GM12872 (cell line): ENCODE data around the gene CD300LB.

Source experiments
- TF ChIP-seq, protein P1 (sequence below): IDR thresholded peaks from 3 replicates; pipeline ENCODE4 v1.5.1; 2011; ENCODE audit warnings: low read depth, mild to moderate bottlenecking, low read length, moderate library complexity; ENCODE audit not compliant: insufficient read depth

CD300LB gene

DNA sequence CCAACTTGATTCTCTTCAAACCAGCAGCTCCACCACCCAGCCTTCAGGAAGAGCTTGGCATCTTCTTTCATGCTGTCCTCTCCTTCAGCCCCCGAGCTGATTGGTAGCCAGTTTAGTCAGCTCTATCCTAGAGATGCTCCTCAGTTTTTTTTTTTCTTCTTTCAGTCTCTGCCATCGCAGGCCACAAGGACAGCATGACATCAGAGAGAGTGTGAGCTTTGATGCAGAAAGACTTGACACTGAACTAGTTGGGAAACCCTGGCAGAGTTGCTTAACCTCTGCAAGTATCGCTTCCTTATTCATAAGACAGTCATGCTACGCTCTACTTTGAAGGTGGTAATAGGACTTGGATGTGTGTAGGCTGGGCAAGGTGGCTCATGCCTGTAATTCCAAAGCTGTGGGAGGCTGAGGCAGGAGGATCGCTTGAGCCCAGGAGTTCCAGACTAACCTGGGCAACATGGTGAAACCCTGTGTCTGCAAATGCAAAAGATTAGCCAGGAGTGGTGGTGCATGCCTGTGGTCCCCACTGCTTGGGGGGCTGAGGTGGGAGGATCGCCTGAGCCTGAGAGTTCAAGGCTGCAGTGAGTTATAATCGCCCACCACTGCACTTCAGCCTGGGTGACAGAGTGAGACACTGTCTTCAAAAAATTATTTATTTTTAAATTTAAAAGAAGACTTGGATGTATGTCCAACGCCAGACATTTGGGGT is 2.6 kb downstream of the CD300LB start:
- TF ChIP-seq, protein P1, sequence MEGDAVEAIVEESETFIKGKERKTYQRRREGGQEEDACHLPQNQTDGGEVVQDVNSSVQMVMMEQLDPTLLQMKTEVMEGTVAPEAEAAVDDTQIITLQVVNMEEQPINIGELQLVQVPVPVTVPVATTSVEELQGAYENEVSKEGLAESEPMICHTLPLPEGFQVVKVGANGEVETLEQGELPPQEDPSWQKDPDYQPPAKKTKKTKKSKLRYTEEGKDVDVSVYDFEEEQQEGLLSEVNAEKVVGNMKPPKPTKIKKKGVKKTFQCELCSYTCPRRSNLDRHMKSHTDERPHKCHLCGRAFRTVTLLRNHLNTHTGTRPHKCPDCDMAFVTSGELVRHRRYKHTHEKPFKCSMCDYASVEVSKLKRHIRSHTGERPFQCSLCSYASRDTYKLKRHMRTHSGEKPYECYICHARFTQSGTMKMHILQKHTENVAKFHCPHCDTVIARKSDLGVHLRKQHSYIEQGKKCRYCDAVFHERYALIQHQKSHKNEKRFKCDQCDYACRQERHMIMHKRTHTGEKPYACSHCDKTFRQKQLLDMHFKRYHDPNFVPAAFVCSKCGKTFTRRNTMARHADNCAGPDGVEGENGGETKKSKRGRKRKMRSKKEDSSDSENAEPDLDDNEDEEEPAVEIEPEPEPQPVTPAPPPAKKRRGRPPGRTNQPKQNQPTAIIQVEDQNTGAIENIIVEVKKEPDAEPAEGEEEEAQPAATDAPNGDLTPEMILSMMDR: no peak

DNA sequence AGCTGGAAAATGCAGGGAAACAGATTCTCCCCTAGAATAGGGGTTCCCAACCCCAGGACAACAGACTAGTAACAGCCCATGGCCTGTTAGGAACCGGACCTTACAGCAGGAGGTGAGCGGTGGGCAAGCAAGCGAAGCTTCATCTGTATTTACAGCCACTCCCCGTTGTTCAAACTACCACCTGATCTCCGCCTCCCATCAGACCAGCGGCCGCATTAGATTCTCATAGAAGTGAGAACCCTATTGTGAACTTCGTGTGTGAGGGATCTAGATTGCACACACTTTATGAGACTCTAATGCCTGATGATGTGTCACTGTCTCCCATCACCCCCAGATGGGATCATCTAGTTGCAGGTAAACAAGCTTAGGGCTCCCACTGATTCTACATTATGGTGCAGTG is 3.5 kb downstream of the CD300LB start:
- TF ChIP-seq, protein P1: no peak

DNA sequence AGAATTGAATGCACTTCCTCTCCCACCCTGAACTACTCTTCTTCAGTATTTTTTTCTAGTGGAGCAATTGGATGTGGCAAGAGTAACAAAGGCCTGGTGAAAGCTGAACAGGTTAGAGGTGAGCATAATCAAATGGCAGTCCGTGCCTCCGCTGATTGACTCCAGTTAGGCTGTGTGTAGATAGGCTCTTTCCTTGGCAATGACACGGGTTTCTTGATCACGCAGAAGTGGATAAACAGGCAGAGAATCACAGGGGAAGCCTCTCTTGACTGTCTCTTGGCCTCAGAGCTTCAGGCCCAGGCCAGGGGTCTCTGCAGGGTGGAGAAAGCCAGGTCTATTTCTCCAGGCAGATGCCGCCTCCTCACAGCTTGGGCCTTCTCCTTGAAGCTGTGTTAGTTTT is 4.2 kb downstream of the CD300LB start:
- TF ChIP-seq, protein P1: no peak

DNA sequence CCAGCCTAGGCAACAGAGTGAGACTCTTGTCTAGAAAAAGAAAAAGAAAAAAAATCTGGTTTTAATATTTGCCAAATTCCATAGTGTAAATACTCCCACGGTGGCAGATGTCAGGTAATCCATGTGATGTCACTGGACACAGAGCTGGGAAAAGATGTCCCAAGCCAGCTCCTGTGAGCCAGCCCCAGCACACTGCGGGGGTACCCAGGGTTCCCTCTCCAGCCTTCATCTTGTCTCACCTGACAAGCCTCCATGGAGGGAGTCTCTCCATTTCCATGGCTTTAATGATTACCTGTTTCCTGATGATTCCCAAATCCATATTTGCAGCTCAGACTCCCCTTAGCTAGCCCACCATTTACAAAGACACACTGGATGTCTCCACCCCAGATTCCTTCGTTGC is 4.6 kb downstream of the CD300LB start:
- TF ChIP-seq, protein P1: no peak

DNA sequence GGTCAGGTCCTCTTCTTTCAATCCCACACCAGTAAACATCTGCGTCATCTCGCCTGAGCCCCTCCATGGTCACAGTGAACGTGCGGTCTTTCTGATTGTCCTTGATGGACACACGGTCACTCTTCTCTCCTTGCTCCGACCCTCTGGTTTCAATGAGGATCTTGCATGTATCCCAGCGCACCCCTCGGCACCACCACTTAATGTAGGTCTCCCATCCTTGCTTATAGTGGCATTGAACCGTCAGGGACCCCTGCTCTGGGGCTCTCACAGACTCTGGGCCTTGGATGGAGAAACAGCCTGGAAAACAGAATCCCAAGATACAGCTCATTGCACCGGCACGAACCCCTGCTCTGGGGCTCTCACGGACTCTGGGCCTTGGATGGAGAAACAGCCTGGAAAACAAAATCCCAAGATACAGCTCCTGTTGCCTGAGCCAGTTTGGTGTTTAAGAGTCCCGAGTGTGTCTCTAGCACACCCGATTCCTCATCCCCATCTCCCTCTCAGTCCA is 5.4 kb downstream of the CD300LB start:
- TF ChIP-seq, protein P1: no peak

DNA sequence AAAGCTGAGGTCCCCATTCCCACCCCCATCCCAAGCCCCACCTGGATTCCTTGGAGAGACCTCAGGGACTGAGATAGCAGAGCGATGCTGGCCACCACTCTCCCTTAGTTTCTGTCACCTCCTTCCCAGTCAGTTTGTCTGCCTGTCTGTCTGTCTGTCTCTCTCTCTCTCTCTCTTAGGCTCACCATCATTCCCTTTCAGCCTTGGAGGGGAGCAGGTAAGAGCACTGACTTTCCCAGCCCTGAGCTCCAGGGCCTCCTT is 5.9 kb downstream of the CD300LB start:
- TF ChIP-seq, protein P1: no peak

DNA sequence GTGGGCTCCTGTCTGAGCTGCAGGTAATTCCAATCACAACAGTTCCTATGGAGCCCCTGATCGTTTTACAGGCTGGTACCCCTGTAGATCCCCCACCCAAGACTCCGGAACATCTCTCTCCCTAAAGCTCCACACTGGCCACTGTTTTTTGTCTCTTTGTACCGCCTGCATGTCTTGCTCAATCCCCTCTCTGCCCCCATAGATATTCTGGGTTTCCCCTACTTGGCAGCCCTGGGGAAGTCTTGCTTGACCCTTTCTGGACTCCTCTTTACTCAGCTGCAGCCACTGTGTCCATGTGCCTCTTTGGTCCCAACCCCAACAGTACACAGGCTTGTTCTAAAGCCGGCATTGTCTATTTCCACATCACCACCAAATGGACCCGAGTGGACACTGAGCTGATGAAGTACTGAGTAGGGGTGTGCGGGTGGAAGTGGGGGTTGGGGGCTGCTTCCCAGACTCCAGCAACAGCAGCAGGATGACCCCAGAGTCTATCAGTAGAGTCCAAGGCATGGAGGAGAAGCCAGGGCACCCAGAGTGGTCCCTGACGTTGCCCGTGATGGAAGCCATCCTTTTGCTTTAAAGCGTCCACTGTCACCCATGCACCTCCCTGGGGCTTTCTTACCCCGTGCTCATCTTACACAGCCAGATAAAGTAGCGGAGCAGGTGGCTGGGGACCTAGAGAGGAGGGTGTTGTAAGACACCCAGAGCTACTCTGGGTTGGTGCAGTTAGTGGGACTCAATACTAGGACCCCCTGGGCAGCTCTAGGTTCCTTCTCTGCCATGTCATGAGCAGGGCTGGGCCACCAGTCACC is 6.4 kb downstream of the CD300LB start:
- TF ChIP-seq, protein P1: no peak
